IMR-90 (cell line): Measurements from ENCODE around the gene ZNHIT1. TPM values are rescaled to one million over a fixed set of nuclear protein-coding genes. Genes with fewer than 3 reads are reported as not detected.
A peak's percentile ranks its signal among the peaks of the same experiment; 100 is the strongest.

Experiments
- ATAC-seq: fragments of 200-7000 bp; cut with Tn5 transposase; 2 replicates; pipeline ENCODE4 v1.9.1; 2020; ENCODE audit warnings: low read depth, mild to moderate bottlenecking, moderate library complexity
- BruUV-seq: library from RNA; stranded (reverse); fragments of 400-500 nt; replicated peaks from 2 replicates; lab custom pipeline; 2021; lab: Mats Ljungman, UMichigan
- CTCF ChIA-PET: fragments of 300-600 bp; formaldehyde crosslinking; extraction: SDS; loops from one replicate; lab custom pipeline; 2021; ENCODE audit warnings: antibody characterized with exemption; lab: Yijun Ruan, JAX
- POLR2A ChIA-PET: fragments of 300-600 bp; sonication (Branson Sonifier 250); formaldehyde crosslinking; loops from one replicate; lab custom pipeline; 2022; ENCODE audit warnings: antibody characterized with exemption; ENCODE audit not compliant: unreplicated experiment; lab: Charles Lee
- DNase-seq: peaks from one replicate; pipeline ENCODE4 v3.0.0; 2013
- H2AFZ ChIP-seq: replicated peaks from 2 replicates; pipeline ENCODE3; 2013; ENCODE audit warnings: low read length, mild to moderate bottlenecking; ENCODE audit not compliant: poor library complexity
- H2AK5ac ChIP-seq: 2 replicates; pipeline ENCODE4 v1.6.1; 2013; ENCODE audit warnings: low read depth, low read length, inconsistent platforms
- H2AK9ac ChIP-seq: replicated peaks from 2 replicates; pipeline ENCODE3; 2013; ENCODE audit warnings: mild to moderate bottlenecking, low read depth, low read length, moderate library complexity; ENCODE audit not compliant: poor library complexity
- H2BK120ac ChIP-seq: 2 replicates; pipeline ENCODE4 v1.6.1; 2013; ENCODE audit warnings: low read depth, low read length, inconsistent platforms
- H2BK15ac ChIP-seq: 3 replicates; pipeline ENCODE4 v1.6.1; 2013; ENCODE audit warnings: low read depth, low read length, inconsistent platforms
- H2BK20ac ChIP-seq: 2 replicates; pipeline ENCODE4 v1.6.1; 2013; ENCODE audit warnings: low read depth, mild to moderate bottlenecking, inconsistent platforms, low read length, moderate library complexity
- H2BK5ac ChIP-seq: 2 replicates; pipeline ENCODE4 v1.6.1; 2013; ENCODE audit warnings: mild to moderate bottlenecking, low read depth, low read length, inconsistent platforms; ENCODE audit not compliant: poor library complexity, severe bottlenecking
- H3K14ac ChIP-seq: replicated peaks from 2 replicates; pipeline ENCODE4 v1.6.1; 2013; ENCODE audit warnings: low read depth, low read length, inconsistent platforms
- H3K18ac ChIP-seq: 2 replicates; pipeline ENCODE4 v1.6.1; 2013; ENCODE audit warnings: low read depth, low read length, control low read depth
- H3K23ac ChIP-seq: 2 replicates; pipeline ENCODE4 v1.6.1; 2013; ENCODE audit warnings: low read depth, low read length, inconsistent platforms
- H3K27ac ChIP-seq: 2 replicates; pipeline ENCODE4 v1.5.1; 2013; ENCODE audit warnings: mild to moderate bottlenecking, control low read depth, low read length; ENCODE audit not compliant: insufficient read depth
- H3K27me3 ChIP-seq: 2 replicates; pipeline ENCODE4 v1.6.1; 2013; ENCODE audit warnings: low read length; ENCODE audit not compliant: control insufficient read depth, insufficient read depth
- H3K36me3 ChIP-seq: 2 replicates; pipeline ENCODE4 v1.6.1; 2013; ENCODE audit warnings: low read length, mixed read lengths; ENCODE audit not compliant: control insufficient read depth, insufficient read depth
- H3K4ac ChIP-seq: 2 replicates; pipeline ENCODE4 v1.6.1; 2013; ENCODE audit warnings: low read depth, low read length, inconsistent platforms
- H3K4me1 ChIP-seq: 2 replicates; pipeline ENCODE4 v1.6.1; 2013; ENCODE audit warnings: low read length, mixed read lengths; ENCODE audit not compliant: control insufficient read depth, insufficient read depth
- H3K4me2 ChIP-seq: 2 replicates; pipeline ENCODE4 v1.6.1; 2013; ENCODE audit warnings: low read depth, mild to moderate bottlenecking, control low read depth, low read length, moderate library complexity
- H3K4me3 ChIP-seq: 2 replicates; pipeline ENCODE4 v1.5.1; 2013; ENCODE audit warnings: low read depth, mild to moderate bottlenecking, control low read depth, low read length, moderate library complexity; ENCODE audit not compliant: insufficient read depth
- H3K56ac ChIP-seq: 2 replicates; pipeline ENCODE4 v1.6.1; 2013; ENCODE audit warnings: low read length, inconsistent platforms; ENCODE audit not compliant: insufficient read depth; ENCODE audit errors: extremely low read depth
- H3K79me1 ChIP-seq, 2 experiments: 2 replicates each; pipeline ENCODE4 v1.6.1; 2013; ENCODE audit warnings: low read length in 2 of 2, inconsistent platforms in 1 of 2, low read depth in 1 of 2
- H3K9ac ChIP-seq: 2 replicates; pipeline ENCODE4 v1.6.1; 2013; ENCODE audit warnings: low read depth, low read length, control low read depth
- H3K9me1 ChIP-seq: 2 replicates; pipeline ENCODE4 v1.6.1; 2013; ENCODE audit warnings: low read length, inconsistent platforms; ENCODE audit not compliant: insufficient read depth
- H3K9me3 ChIP-seq: 2 replicates; pipeline ENCODE4 v1.6.1; 2013; ENCODE audit warnings: low read length; ENCODE audit not compliant: control insufficient read depth, insufficient read depth
- H4K20me1 ChIP-seq: 2 replicates; pipeline ENCODE4 v1.6.1; 2013; ENCODE audit warnings: low read length, inconsistent platforms; ENCODE audit not compliant: insufficient read depth
- H4K5ac ChIP-seq: 2 replicates; pipeline ENCODE4 v1.6.1; 2013; ENCODE audit warnings: mild to moderate bottlenecking, low read depth, low read length, control low read depth
- H4K8ac ChIP-seq, 2 experiments: 2 replicates each; pipeline ENCODE4 v1.6.1; 2013; ENCODE audit warnings: low read depth in 2 of 2, low read length in 2 of 2, control low read depth in 1 of 2, inconsistent platforms in 1 of 2
- H4K91ac ChIP-seq: 2 replicates; pipeline ENCODE4 v1.6.1; 2013; ENCODE audit warnings: low read depth, low read length, inconsistent platforms; ENCODE audit not compliant: insufficient read depth
- BHLHE40 ChIP-seq: fragments of 150-350 bp; IDR thresholded peaks from 2 replicates; pipeline ENCODE4 v1.6.1; 2016; ENCODE audit warnings: mild to moderate bottlenecking, low read depth, low read length
- CEBPB ChIP-seq: IDR thresholded peaks from 2 replicates; pipeline ENCODE4 v1.6.1; 2012; ENCODE audit warnings: low read depth, low read length, improper control_type of control experiment
- CHD1 ChIP-seq: IDR thresholded peaks from 2 replicates; pipeline ENCODE4 v1.6.1; 2012; ENCODE audit warnings: low read depth, low read length, improper control_type of control experiment
- FOS ChIP-seq: fragments of 150-350 bp; IDR thresholded peaks from 2 replicates; pipeline ENCODE4 v1.6.1; 2016; ENCODE audit warnings: low read depth, low read length
- MAFK ChIP-seq: IDR thresholded peaks from 2 replicates; pipeline ENCODE4 v1.6.1; 2012; ENCODE audit warnings: low read depth, low read length, improper control_type of control experiment
- MAZ ChIP-seq: IDR thresholded peaks from 2 replicates; pipeline ENCODE4 v1.6.1; 2012; ENCODE audit warnings: low read depth, mild to moderate bottlenecking, low read length, improper control_type of control experiment, moderate library complexity, borderline replicate concordance
- MXI1 ChIP-seq: IDR thresholded peaks from 2 replicates; pipeline ENCODE4 v1.6.1; 2012; ENCODE audit warnings: low read depth, mild to moderate bottlenecking, low read length, moderate library complexity, borderline replicate concordance
- NFE2L2 ChIP-seq: fragments of 150-350 bp; IDR thresholded peaks from 2 replicates; pipeline ENCODE4 v1.6.1; 2016; ENCODE audit warnings: low read depth, mild to moderate bottlenecking, low read length
- POLR2A ChIP-seq: IDR thresholded peaks from 2 replicates; pipeline ENCODE4 v1.6.1; 2012; ENCODE audit warnings: mild to moderate bottlenecking, low read depth, low read length
- RAD21 ChIP-seq: IDR thresholded peaks from 2 replicates; pipeline ENCODE4 v1.6.1; 2012; ENCODE audit warnings: low read length, improper control_type of control experiment
- RCOR1 ChIP-seq: IDR thresholded peaks from 2 replicates; pipeline ENCODE4 v1.6.1; 2012; ENCODE audit warnings: mild to moderate bottlenecking, low read length, improper control_type of control experiment; ENCODE audit not compliant: insufficient replicate concordance
- RFX5 ChIP-seq: IDR thresholded peaks from 2 replicates; pipeline ENCODE4 v1.8.0; 2012; ENCODE audit warnings: low read depth, mild to moderate bottlenecking, low read length, moderate library complexity
- SMC3 ChIP-seq: fragments of 150-350 bp; IDR thresholded peaks from 2 replicates; pipeline ENCODE4 v1.6.1; 2016; ENCODE audit warnings: low read depth, mild to moderate bottlenecking, antibody characterized with exemption, low read length, moderate library complexity
- USF2 ChIP-seq: fragments of 150-350 bp; IDR thresholded peaks from 2 replicates; pipeline ENCODE4 v1.6.1; 2017; ENCODE audit warnings: mild to moderate bottlenecking, antibody characterized with exemption, low read length, low read depth
- WGBS, 2 experiments: methylation state at CpG; one replicate each; pipeline versions ENCODE4 v1.1.5 to v1.1.7; 2013; ENCODE audit warnings: missing lambda C conversion rate in 2 of 2; ENCODE audit not compliant: insufficient read length in 1 of 2; ENCODE audit errors: extremely low coverage in 2 of 2; 5-methylcytosine and 5-hydroxymethylcytosine counted together
- dilution Hi-C: fragments of 300-500 bp; cut with HindIII; formaldehyde crosslinking; loops from one replicate; pipeline ENCODE4 v1.14.3; 2018; ENCODE audit warnings: low sequenced_read_pairs; ENCODE audit not compliant: unreplicated experiment
- in situ Hi-C: fragments of 300-500 bp; cut with MboI; formaldehyde crosslinking; loops from 3 replicates; pipeline ENCODE4 v1.14.3; 2019; ENCODE audit warnings: low sequenced_read_pairs, inconsistent platforms, mixed read lengths
- intact Hi-C: fragments of 100-400 bp; cut with micrococcal nuclease; formaldehyde crosslinking; loops from 2 replicates; pipeline ENCODE4 v1.10.0; 2022
- polyA plus RNA-seq, 3 experiments: library from polyadenylated mRNA; depleted of rRNA; stranded (reverse); fragments of >200 nt; gene quantifications; 2 replicates each; pipeline ENCODE4 v1.2.3, GENCODE V29; 2012; ENCODE audit warnings: low replicate concordance in 1 of 3
- total RNA-seq: library from RNA; depleted of rRNA; stranded (reverse); fragments of >200 nt; gene quantifications from 2 replicates; pipeline ENCODE4 v1.2.3, GENCODE V29; 2012
- TF ChIP-seq, protein P1 (sequence below): fragments of 150-350 bp; IDR thresholded peaks from 2 replicates; pipeline ENCODE4 v1.6.1; 2016; ENCODE audit warnings: low read depth, mild to moderate bottlenecking, low read length, moderate library complexity, borderline replicate concordance
- TF ChIP-seq, protein P2 (sequence below): conservative IDR thresholded peaks from 2 replicates; pipeline ENCODE4 v1.5.1; 2012; ENCODE audit warnings: mild to moderate bottlenecking, low read depth, low read length, improper control_type of control experiment

ZNHIT1 gene
- total and polyA plus RNA-seq, 2 of the 4 experiments (the other 2 are of a cell fraction) = 31.7 to 47.1 TPM

GRCh38 chr7:101208794-101209193 is 9.2 kb upstream of the ZNHIT1 start:
- Histone ChIP-seq H2BK15ac (no peak overlapping the region), H3K4me1 (no peaks in the 10 kb centered on the region), H4K8ac (no peak overlapping the region), H3K4me3 (no peak overlapping the region), H3K36me3 (peaks cover 51% of the 10 kb centered on the region), H2BK5ac (no peak overlapping the region), H3K18ac (no peak overlapping the region), H3K27ac (no peak overlapping the region), H3K9me3 (no peaks in the 10 kb centered on the region), H3K9me1 (no peaks in the 10 kb centered on the region), H4K20me1 (no peaks in the 10 kb centered on the region; the same call in 1 of the 2 replicates), H2AK9ac (peak overlapping the region; percentile 70), H3K14ac (no peak overlapping the region), H3K79me1 (no peaks in the 10 kb centered on the region; a peak in 1 of 4 replicates), H3K9ac (no peak overlapping the region), H2AFZ (peak overlapping the region; percentile 43), H3K23ac (no peak overlapping the region), H2BK120ac (no peak overlapping the region), H2BK20ac (no peak overlapping the region), H3K56ac (no peak overlapping the region), H3K27me3 (peaks cover under 1% of the 10 kb centered on the region; the same call in 1 of the 2 replicates), H2AK5ac (no peak overlapping the region), H4K91ac (no peak overlapping the region), H4K5ac (no peak overlapping the region), H3K4me2 (no peak overlapping the region), H3K4ac (no peak overlapping the region; the same call in 1 of the 2 replicates)
- ATAC-seq = no peak
- BruUV-seq = no TSS peak
- POLR2A ChIA-PET = no interaction called here
- 93% methylated on average over 3 of the region's 14 CpGs; no CpG with 5 or more reads in 1 of the 2 experiments for WGBS, 2 experiments
- CTCF ChIA-PET = interaction anchor here (1.1 kb wide), 1 partner anchor 16 kb away, joined by 3 read pairs; no protein-coding TSS in a partner anchor
- TF ChIP-seq RAD21 = no peak
- no peak for TF ChIP-seq MAFK
- no peak for TF ChIP-seq RFX5
- no peak for TF ChIP-seq USF2
- no peak for TF ChIP-seq FOS
- TF ChIP-seq CHD1 = no peak
- no peak for TF ChIP-seq SMC3
- no peak for TF ChIP-seq POLR2A
- TF ChIP-seq BHLHE40 = no peak
- TF ChIP-seq, protein P1, sequence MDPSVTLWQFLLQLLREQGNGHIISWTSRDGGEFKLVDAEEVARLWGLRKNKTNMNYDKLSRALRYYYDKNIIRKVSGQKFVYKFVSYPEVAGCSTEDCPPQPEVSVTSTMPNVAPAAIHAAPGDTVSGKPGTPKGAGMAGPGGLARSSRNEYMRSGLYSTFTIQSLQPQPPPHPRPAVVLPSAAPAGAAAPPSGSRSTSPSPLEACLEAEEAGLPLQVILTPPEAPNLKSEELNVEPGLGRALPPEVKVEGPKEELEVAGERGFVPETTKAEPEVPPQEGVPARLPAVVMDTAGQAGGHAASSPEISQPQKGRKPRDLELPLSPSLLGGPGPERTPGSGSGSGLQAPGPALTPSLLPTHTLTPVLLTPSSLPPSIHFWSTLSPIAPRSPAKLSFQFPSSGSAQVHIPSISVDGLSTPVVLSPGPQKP = no peak
- TF ChIP-seq NFE2L2 = no peak
- TF ChIP-seq MXI1 = no peak
- TF ChIP-seq CEBPB = no peak
- TF ChIP-seq, protein P2, sequence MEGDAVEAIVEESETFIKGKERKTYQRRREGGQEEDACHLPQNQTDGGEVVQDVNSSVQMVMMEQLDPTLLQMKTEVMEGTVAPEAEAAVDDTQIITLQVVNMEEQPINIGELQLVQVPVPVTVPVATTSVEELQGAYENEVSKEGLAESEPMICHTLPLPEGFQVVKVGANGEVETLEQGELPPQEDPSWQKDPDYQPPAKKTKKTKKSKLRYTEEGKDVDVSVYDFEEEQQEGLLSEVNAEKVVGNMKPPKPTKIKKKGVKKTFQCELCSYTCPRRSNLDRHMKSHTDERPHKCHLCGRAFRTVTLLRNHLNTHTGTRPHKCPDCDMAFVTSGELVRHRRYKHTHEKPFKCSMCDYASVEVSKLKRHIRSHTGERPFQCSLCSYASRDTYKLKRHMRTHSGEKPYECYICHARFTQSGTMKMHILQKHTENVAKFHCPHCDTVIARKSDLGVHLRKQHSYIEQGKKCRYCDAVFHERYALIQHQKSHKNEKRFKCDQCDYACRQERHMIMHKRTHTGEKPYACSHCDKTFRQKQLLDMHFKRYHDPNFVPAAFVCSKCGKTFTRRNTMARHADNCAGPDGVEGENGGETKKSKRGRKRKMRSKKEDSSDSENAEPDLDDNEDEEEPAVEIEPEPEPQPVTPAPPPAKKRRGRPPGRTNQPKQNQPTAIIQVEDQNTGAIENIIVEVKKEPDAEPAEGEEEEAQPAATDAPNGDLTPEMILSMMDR = no peak
- no peak for TF ChIP-seq RCOR1
- TF ChIP-seq MAZ = no peak
- no peak for DNase-seq
- intact Hi-C loops (no loop called here), dilution Hi-C loops (no loop called here), in situ Hi-C loops (no loop called here)
